GM23248 (cell line): ENCODE measurements around the gene ADCY1. TPM values are rescaled to one million over a fixed set of nuclear protein-coding genes. Genes with fewer than 3 reads are reported as not detected.

Experiments used
- DNase-seq: peaks from one replicate; pipeline ENCODE4 v3.0.0-alpha.2; 2015
- H2AFZ ChIP-seq: fragments of 200-600 bp; sonication (generic); 2 replicates; pipeline ENCODE4 v1.6.1; 2016; ENCODE audit warnings: antibody characterized with exemption
- H3F3A ChIP-seq: fragments of 200-600 bp; sonication (generic); 2 replicates; pipeline ENCODE4 v1.6.1; 2016; ENCODE audit warnings: mild to moderate bottlenecking, antibody characterized with exemption, mixed run types; ENCODE audit not compliant: insufficient read depth
- H3K27ac ChIP-seq: fragments of 200-600 bp; sonication (generic); 2 replicates; pipeline ENCODE4 v1.5.1; 2016; ENCODE audit warnings: mild to moderate bottlenecking
- H3K27me3 ChIP-seq: fragments of 200-600 bp; sonication (generic); replicated peaks from 2 replicates; pipeline ENCODE4 v1.6.1; 2016; ENCODE audit warnings: mild to moderate bottlenecking; ENCODE audit not compliant: insufficient read depth
- H3K36me3 ChIP-seq: fragments of 200-600 bp; sonication (generic); 2 replicates; pipeline ENCODE4 v1.6.1; 2016; ENCODE audit warnings: low read depth, mild to moderate bottlenecking
- H3K4me1 ChIP-seq: fragments of 200-600 bp; sonication (generic); 2 replicates; pipeline ENCODE4 v1.6.1; 2016; ENCODE audit warnings: mild to moderate bottlenecking; ENCODE audit not compliant: insufficient read depth
- H3K4me2 ChIP-seq: fragments of 200-600 bp; sonication (generic); one replicate; pipeline ENCODE4 v1.6.1; 2016; ENCODE audit warnings: mild to moderate bottlenecking; ENCODE audit not compliant: unreplicated experiment
- H3K4me3 ChIP-seq: fragments of 200-600 bp; sonication (generic); 2 replicates; pipeline ENCODE4 v1.5.1; 2016; ENCODE audit warnings: mild to moderate bottlenecking
- H3K79me2 ChIP-seq: fragments of 200-600 bp; sonication (generic); 2 replicates; pipeline ENCODE4 v1.6.1; 2016; ENCODE audit warnings: mild to moderate bottlenecking; ENCODE audit not compliant: insufficient read depth
- H3K9ac ChIP-seq: fragments of 200-600 bp; sonication (generic); 2 replicates; pipeline ENCODE4 v1.6.1; 2016; ENCODE audit warnings: mild to moderate bottlenecking
- H3K9me2 ChIP-seq: fragments of 200-600 bp; sonication (generic); 2 replicates; pipeline ENCODE4 v1.6.1; 2016; ENCODE audit warnings: mixed run types, mild to moderate bottlenecking, moderate library complexity; ENCODE audit not compliant: insufficient read depth
- H3K9me3 ChIP-seq: fragments of 200-600 bp; sonication (generic); one replicate; pipeline ENCODE4 v1.6.1; 2017; ENCODE audit warnings: low read depth
- H4K20me1 ChIP-seq: fragments of 200-600 bp; sonication (generic); 2 replicates; pipeline ENCODE4 v1.6.0; 2016; ENCODE audit not compliant: insufficient read depth
- EZH2 ChIP-seq: fragments of 200-600 bp; sonication (generic); IDR thresholded peaks from 2 replicates; pipeline ENCODE4 v1.6.1; 2018; ENCODE audit warnings: antibody characterized with exemption, mild to moderate bottlenecking; ENCODE audit not compliant: insufficient read depth, poor library complexity, severe bottlenecking
- EZH2phosphoT487 ChIP-seq: fragments of 200-600 bp; sonication (generic); IDR thresholded peaks from 2 replicates; pipeline ENCODE4 v1.6.1; 2018; ENCODE audit warnings: antibody characterized with exemption, moderate library complexity, mild to moderate bottlenecking, low read depth; ENCODE audit not compliant: insufficient read depth
- WGBS, 2 experiments: methylation state at CpG; one replicate each; pipeline ENCODE4 v1.1.6; 2015 to 2017; ENCODE audit warnings: low lambda C conversion rate in 2 of 2, low coverage in 1 of 2; ENCODE audit errors: missing lambda C conversion rate in 2 of 2; 5-methylcytosine and 5-hydroxymethylcytosine counted together
- in situ Hi-C: fragments of 300-500 bp; cut with MboI; formaldehyde crosslinking; loops from 2 replicates; pipeline ENCODE4 v1.15.0; 2020
- polyA plus RNA-seq: library from polyadenylated mRNA; unstranded; fragments of >200 nt; fragmentation: Nextera tagmentation; extraction: Ambion mirVana; gene quantifications from 2 replicates; pipeline ENCODE4 v1.2.1, GENCODE V29; 2016
- total RNA-seq: library from RNA; depleted of rRNA; stranded (reverse); fragments of >200 nt; shearing (Covaris generic); gene quantifications from 2 replicates; pipeline ENCODE4 v1.2.3, GENCODE V29; 2014

The ADCY1 gene
- total and polyA plus RNA-seq, 2 experiments from 2014 or later: 0.11 TPM; not detected in 1

- in situ Hi-C loops: no loop called here
- Histone ChIP-seq H4K20me1 (no peaks in the 10 kb centered on the region), H3K9me2 (no peaks in the 10 kb centered on the region), H3K79me2 (no peaks in the 10 kb centered on the region), H3K27me3 (no peaks in the 10 kb centered on the region), H3K9me3 (no peaks in the 10 kb centered on the region), H2AFZ (no peak overlapping the region), H3K4me1 (peaks cover 7% of the 10 kb centered on the region; the same call in 1 of the 2 replicates), H3K4me2 (no peak overlapping the region), H3K4me3 (no peak overlapping the region), H3K27ac (no peak overlapping the region), H3F3A (no peaks in the 10 kb centered on the region), H3K9ac (no peak overlapping the region), H3K36me3 (no peaks in the 10 kb centered on the region)
- no peak for DNase-seq
- TF ChIP-seq EZH2 (no peak), EZH2phosphoT487 (no peak)
- WGBS, 2 experiments: 74 to 76% methylated on average over 19 to 21 of the region's 23 CpGs
Observed at GRCh38 chr7:45713669-45714520, 139.7 kb downstream of the ADCY1 start.

DNA sequence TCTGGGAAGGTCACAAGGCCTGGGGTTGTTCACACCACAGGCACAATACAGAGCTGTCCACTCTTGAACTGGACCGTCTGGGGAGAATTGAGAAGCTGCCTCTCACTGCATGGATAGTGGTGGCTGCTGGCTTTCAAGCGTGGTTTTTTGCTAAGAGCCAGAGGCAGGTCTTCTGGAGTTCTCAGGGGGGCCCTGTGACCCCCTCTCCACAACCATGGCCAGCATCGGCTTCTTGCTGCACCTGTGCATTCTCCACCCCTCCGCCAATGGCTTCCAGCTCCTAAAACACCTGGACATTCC lies 140.3 kb downstream of the ADCY1 start:
- H3K79me2 ChIP-seq: no peaks in the 10 kb centered on the region
- H3K9ac ChIP-seq: no peak overlapping the region
- H4K20me1 ChIP-seq: no peaks in the 10 kb centered on the region
- no peaks in the 10 kb centered on the region for H3F3A ChIP-seq
- no peak for TF ChIP-seq EZH2phosphoT487
- no peak for TF ChIP-seq EZH2
- H3K9me3 ChIP-seq: no peaks in the 10 kb centered on the region
- H3K4me3 ChIP-seq: no peak overlapping the region
- H3K27me3 ChIP-seq: no peaks in the 10 kb centered on the region
- H3K27ac ChIP-seq: no peak overlapping the region
- H3K4me2 ChIP-seq: no peak overlapping the region
- DNase-seq: no peak
- 82 to 88% methylated on average over 3 of the region's 4 CpGs for WGBS, 2 experiments
- H3K36me3 ChIP-seq: no peaks in the 10 kb centered on the region
- H3K9me2 ChIP-seq: no peaks in the 10 kb centered on the region
- H3K4me1 ChIP-seq: peaks cover 5% of the 10 kb centered on the region; the same call in 1 of the 2 replicates
- in situ Hi-C loops: no loop called here
- H2AFZ ChIP-seq: no peak overlapping the region

DNA sequence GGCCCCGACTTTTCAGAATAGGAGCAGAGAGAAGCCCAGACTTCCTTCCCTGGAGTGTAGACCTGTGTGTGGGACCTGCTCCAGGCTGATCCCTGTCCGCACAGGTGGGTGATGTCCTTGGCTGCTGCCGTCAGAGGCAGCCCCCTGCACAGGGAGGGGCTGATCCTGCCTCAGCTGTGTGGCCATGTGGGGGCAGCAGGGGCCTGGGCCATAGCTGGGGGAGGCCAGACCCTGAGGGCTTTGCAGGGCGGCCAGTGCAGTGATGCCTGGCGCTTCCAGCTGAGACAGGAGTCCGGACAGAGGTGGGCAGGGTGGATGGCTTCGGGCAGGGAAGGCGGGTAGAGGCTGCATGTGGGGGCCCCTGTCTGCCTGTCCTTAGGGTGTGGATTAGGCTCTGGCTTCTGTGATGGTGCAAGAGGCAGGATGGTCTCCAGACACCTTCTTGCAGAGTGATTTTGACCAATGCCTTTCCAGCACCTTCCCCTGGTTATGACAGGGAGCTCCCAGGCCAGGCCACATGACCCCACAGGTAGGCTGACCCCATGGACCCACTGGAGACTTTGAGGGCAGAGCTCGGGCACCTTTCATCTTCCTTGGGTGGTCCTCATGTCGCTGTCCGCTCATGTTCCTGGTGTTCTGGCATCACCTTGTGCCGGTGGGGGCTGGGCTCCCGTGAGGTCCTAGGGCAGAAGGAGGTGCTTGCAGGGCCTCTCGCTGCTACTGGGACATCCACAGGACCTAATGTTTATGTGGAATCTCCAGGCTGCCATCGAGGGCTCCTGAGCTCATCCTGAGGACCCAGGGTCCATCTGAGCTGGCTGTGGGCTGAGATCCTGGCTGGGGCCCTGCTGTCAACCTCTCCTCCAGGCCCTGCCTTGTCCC lies 141.5 kb downstream of the ADCY1 start:
- Histone ChIP-seq H3K4me2 (no peak overlapping the region), H3K9me3 (no peaks in the 10 kb centered on the region), H3K9ac (no peak overlapping the region), H3K4me3 (no peak overlapping the region), H3K36me3 (no peaks in the 10 kb centered on the region), H3F3A (no peaks in the 10 kb centered on the region), H3K4me1 (no peaks in the 10 kb centered on the region), H3K79me2 (no peaks in the 10 kb centered on the region), H3K27ac (no peak overlapping the region), H3K9me2 (no peaks in the 10 kb centered on the region), H4K20me1 (no peaks in the 10 kb centered on the region), H3K27me3 (no peaks in the 10 kb centered on the region), H2AFZ (no peak overlapping the region)
- WGBS, 2 experiments: 76 to 78% methylated on average over 15 of the region's 15 CpGs
- no peak for DNase-seq
- TF ChIP-seq EZH2 (no peak), EZH2phosphoT487 (no peak)
- in situ Hi-C loops: no loop called here

- in situ Hi-C loops: no loop called here
- Histone ChIP-seq H3K4me1 (no peaks in the 10 kb centered on the region), H3F3A (no peaks in the 10 kb centered on the region), H3K27ac (no peak overlapping the region), H3K4me3 (no peak overlapping the region), H3K27me3 (no peaks in the 10 kb centered on the region), H3K36me3 (no peaks in the 10 kb centered on the region), H2AFZ (no peak overlapping the region), H3K9me2 (no peaks in the 10 kb centered on the region), H3K79me2 (no peaks in the 10 kb centered on the region), H4K20me1 (no peaks in the 10 kb centered on the region), H3K9me3 (no peaks in the 10 kb centered on the region), H3K4me2 (no peak overlapping the region), H3K9ac (no peak overlapping the region)
- no peak for DNase-seq
- 59 to 67% methylated on average over 16 of the region's 16 CpGs for WGBS, 2 experiments
- TF ChIP-seq EZH2phosphoT487 (no peak), EZH2 (no peak)
Observed at GRCh38 chr7:45716380-45717203, 142.4 kb downstream of the ADCY1 start.
